SK-N-SH (cell line): ENCODE results near the gene SKOR2. TPM values are rescaled to one million over a fixed set of nuclear protein-coding genes. Genes with fewer than 3 reads are reported as not detected.
"Not testable (repeated sequence)": the region's sequence is repeated elsewhere in the genome, so short reads cannot be mapped to it uniquely, and the experiment has no call there.

Experiments
- CTCF ChIA-PET: fragments of 300-600, 350-600 bp; formaldehyde crosslinking; extraction: SDS; loops from one replicate; lab custom pipeline; 2021; lab: Yijun Ruan, JAX
- POLR2A ChIA-PET: fragments of 350-600 bp; sonication (Branson Sonifier 250); formaldehyde crosslinking; extraction: SDS; loops from one replicate; lab custom pipeline; 2020; ENCODE audit warnings: antibody characterized with exemption, inconsistent platforms; lab: Yijun Ruan, JAX
- DNase-seq: peaks from one replicate; pipeline ENCODE4 v3.0.0; 2012
- H2AFZ ChIP-seq: fragments of 200-600 bp; sonication (generic); 2 replicates; pipeline ENCODE4 v1.8.1; 2016; ENCODE audit warnings: antibody characterized with exemption, mild to moderate bottlenecking, low read depth
- H3F3A ChIP-seq: fragments of 200-600 bp; sonication (generic); replicated peaks from 2 replicates; pipeline ENCODE3; 2016; ENCODE audit warnings: antibody characterized with exemption, mild to moderate bottlenecking; ENCODE audit not compliant: insufficient read depth
- H3K27ac ChIP-seq, 2 experiments: fragments of 200-500 bp in 1 of 2; fragments of 200-600 bp in 1 of 2; sonication (Bioruptor generic) in 1 of 2; sonication (generic), shearing (Covaris generic) in 1 of 2; 2 replicates each; pipeline versions ENCODE4 v1.5.1 to v1.6.1; 2014 to 2016; ENCODE audit warnings: low read depth in 2 of 2, inconsistent platforms in 1 of 2, low read length in 1 of 2, mild to moderate bottlenecking in 1 of 2, mixed read lengths in 1 of 2
- H3K27me3 ChIP-seq: fragments of 200-600 bp; sonication (generic), shearing (Covaris generic); 2 replicates; pipeline ENCODE4 v1.6.1; 2016; ENCODE audit warnings: mixed run types; ENCODE audit not compliant: insufficient read depth
- H3K36me3 ChIP-seq, 2 experiments: fragments of 200-500 bp in 1 of 2; fragments of 200-600 bp in 1 of 2; sonication (Bioruptor generic) in 1 of 2; sonication (generic) in 1 of 2; replicated peaks in 1 of 2; 2 replicates each; pipeline versions ENCODE3 to v1.5.1; 2014 to 2016; ENCODE audit warnings: low read length in 1 of 2, mild to moderate bottlenecking in 1 of 2; ENCODE audit not compliant: insufficient read depth in 2 of 2, control insufficient read depth in 1 of 2
- H3K4me1 ChIP-seq, 2 experiments: fragments of 200-500 bp in 1 of 2; fragments of 200-600 bp in 1 of 2; sonication (Bioruptor generic) in 1 of 2; sonication (generic), shearing (Covaris generic) in 1 of 2; 2 replicates each; pipeline versions ENCODE4 v1.5.1 to v1.6.1; 2014 to 2016; ENCODE audit warnings: low read depth in 1 of 2, low read length in 1 of 2, mixed run types in 1 of 2; ENCODE audit not compliant: insufficient read depth in 2 of 2, control insufficient read depth in 1 of 2
- H3K4me2 ChIP-seq: fragments of 200-600 bp; sonication (generic), shearing (Covaris generic); 2 replicates; pipeline ENCODE4 v1.6.1; 2017; ENCODE audit warnings: mixed run types
- H3K4me3 ChIP-seq, 2 experiments: fragments of 200-500 bp in 1 of 2; fragments of 200-600 bp in 1 of 2; sonication (Bioruptor generic) in 1 of 2; sonication (generic), shearing (Covaris generic) in 1 of 2; 2 replicates each; pipeline versions ENCODE4 v1.5.1 to v1.8.1; 2014 to 2016; ENCODE audit warnings: low read depth in 2 of 2, inconsistent platforms in 1 of 2, low read length in 1 of 2, mild to moderate bottlenecking in 1 of 2, mixed read lengths in 1 of 2, moderate library complexity in 1 of 2
- H3K79me2 ChIP-seq: fragments of 200-600 bp; sonication (generic); 2 replicates; pipeline ENCODE4 v1.8.1; 2017; ENCODE audit warnings: mild to moderate bottlenecking; ENCODE audit not compliant: insufficient read depth
- H3K9ac ChIP-seq: fragments of 200-600 bp; sonication (generic); 2 replicates; pipeline ENCODE4 v1.6.1; 2017; ENCODE audit warnings: mixed run types
- H3K9me2 ChIP-seq: fragments of 200-600 bp; sonication (generic); 2 replicates; pipeline ENCODE4 v1.6.1; 2017; ENCODE audit warnings: mixed run types
- H3K9me3 ChIP-seq: fragments of 200-600 bp; sonication (generic); 2 replicates; pipeline ENCODE4 v1.6.1; 2017; ENCODE audit warnings: mixed run types, mild to moderate bottlenecking, moderate library complexity
- H4K20me1 ChIP-seq: fragments of 200-600 bp; sonication (generic); 2 replicates; pipeline ENCODE4 v1.6.1; 2017; ENCODE audit warnings: mild to moderate bottlenecking, mixed run types; ENCODE audit not compliant: insufficient read depth
- EP300 ChIP-seq, 2 experiments: IDR thresholded peaks; 2 replicates each; pipeline versions ENCODE4 v1.4.0 to v1.6.1; 2012; ENCODE audit warnings: borderline replicate concordance in 1 of 2, low read depth in 1 of 2, low read length in 1 of 2
- EZH2phosphoT487 ChIP-seq: fragments of 200-600 bp; sonication (generic); IDR thresholded peaks from 2 replicates; pipeline ENCODE4 v1.6.1; 2017; ENCODE audit warnings: low read depth, mixed run types, mild to moderate bottlenecking, antibody characterized with exemption, moderate library complexity, borderline replicate concordance
- FOXJ3 ChIP-seq: sonication (generic); formaldehyde crosslinking; IDR thresholded peaks from 2 replicates; pipeline ENCODE4 v1.5.1; 2020; ENCODE audit warnings: mild to moderate bottlenecking, missing genetic modification reagents
- GABPA ChIP-seq: IDR thresholded peaks from 2 replicates; pipeline ENCODE4 v1.4.0; 2012; ENCODE audit warnings: low read depth, mild to moderate bottlenecking
- GATA2 ChIP-seq: sonication (generic); formaldehyde crosslinking; IDR thresholded peaks from 2 replicates; pipeline ENCODE4 v1.5.0; 2020; ENCODE audit warnings: mild to moderate bottlenecking, missing genetic modification reagents
- MEF2A ChIP-seq: IDR thresholded peaks from 2 replicates; pipeline ENCODE4 v1.4.0; 2012; ENCODE audit warnings: low read depth, borderline replicate concordance
- NRF1 ChIP-seq: IDR thresholded peaks from 2 replicates; pipeline ENCODE4 v1.6.1; 2012; ENCODE audit warnings: low read depth, mild to moderate bottlenecking, low read length
- POLR2AphosphoS5 ChIP-seq: IDR thresholded peaks from 2 replicates; pipeline ENCODE4 v1.6.1; 2012; ENCODE audit warnings: low read depth, low read length
- SIN3A ChIP-seq: IDR thresholded peaks from 2 replicates; pipeline ENCODE4 v1.6.1; 2012; ENCODE audit warnings: low read depth, mild to moderate bottlenecking, low read length, moderate library complexity, borderline replicate concordance
- SMC3 ChIP-seq: IDR thresholded peaks from 2 replicates; pipeline ENCODE4 v1.6.1; 2012; ENCODE audit warnings: low read depth, low read length, improper control_type of control experiment
- TAF1 ChIP-seq: IDR thresholded peaks from 2 replicates; pipeline ENCODE4 v1.6.1; 2012; ENCODE audit warnings: low read depth, mild to moderate bottlenecking, low read length, moderate library complexity, borderline replicate concordance
- TEAD4 ChIP-seq: IDR thresholded peaks from 2 replicates; pipeline ENCODE4 v1.4.0; 2012; ENCODE audit warnings: mild to moderate bottlenecking, borderline replicate concordance; ENCODE audit not compliant: insufficient read depth
- USF2 ChIP-seq: fragments of 150-350 bp; IDR thresholded peaks from 2 replicates; pipeline ENCODE4 v1.6.1; 2017; ENCODE audit warnings: antibody characterized with exemption, low read length, low read depth, borderline replicate concordance
- WGBS: methylation state at CpG from one replicate; pipeline ENCODE4 v1.1.6; 2017; ENCODE audit warnings: low lambda C conversion rate; 5-methylcytosine and 5-hydroxymethylcytosine counted together
- polyA plus RNA-seq, 3 experiments: library from polyadenylated mRNA; depleted of rRNA; stranded (reverse); fragments of >200 nt; gene quantifications; 2 replicates each; pipeline ENCODE4 v1.2.3, GENCODE V29; 2012
- small RNA-seq, 7 experiments: library from RNA; depleted of rRNA; stranded (forward); fragments of <200 nt; gene quantifications; one replicate each; pipeline ENCODE3, GENCODE V24; 2012
- TF ChIP-seq, protein P1 (sequence below): fragments of 150-350 bp; IDR thresholded peaks from 2 replicates; pipeline ENCODE4 v1.6.1; 2016; ENCODE audit warnings: mild to moderate bottlenecking, low read depth, low read length

The SKOR2 gene
- polyA plus RNA-seq, 1 of the 3 experiments (the other 2 are of a cell fraction): not detected

GRCh38 chr18:47160256-47160655 is 91.2 kb downstream of the SKOR2 start:
- no peak for TF ChIP-seq NRF1
- no peak for TF ChIP-seq SIN3A
- TF ChIP-seq TEAD4: no peak
- no peak for TF ChIP-seq GABPA
- no peak for TF ChIP-seq EZH2phosphoT487
- TF ChIP-seq USF2: no peak
- no peak for TF ChIP-seq POLR2AphosphoS5
- TF ChIP-seq FOXJ3 (CRISPR knock-in tag): no peak
- no peak for TF ChIP-seq SMC3
- TF ChIP-seq, protein P1, sequence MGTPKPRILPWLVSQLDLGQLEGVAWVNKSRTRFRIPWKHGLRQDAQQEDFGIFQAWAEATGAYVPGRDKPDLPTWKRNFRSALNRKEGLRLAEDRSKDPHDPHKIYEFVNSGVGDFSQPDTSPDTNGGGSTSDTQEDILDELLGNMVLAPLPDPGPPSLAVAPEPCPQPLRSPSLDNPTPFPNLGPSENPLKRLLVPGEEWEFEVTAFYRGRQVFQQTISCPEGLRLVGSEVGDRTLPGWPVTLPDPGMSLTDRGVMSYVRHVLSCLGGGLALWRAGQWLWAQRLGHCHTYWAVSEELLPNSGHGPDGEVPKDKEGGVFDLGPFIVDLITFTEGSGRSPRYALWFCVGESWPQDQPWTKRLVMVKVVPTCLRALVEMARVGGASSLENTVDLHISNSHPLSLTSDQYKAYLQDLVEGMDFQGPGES: no peak
- no peak for TF ChIP-seq GATA2
- TF ChIP-seq TAF1: no peak
- no peak for TF ChIP-seq EP300 (IDR thresholded peaks at IDR 0.05; ENCODE audit: borderline replicate concordance in 1 of 2, low read depth in 1 of 2, low read length in 1 of 2)
- no peak for TF ChIP-seq MEF2A
- Histone ChIP-seq H3K4me1 (no peaks in the 10 kb centered on the region; a peak in 1 of 4 replicates), H2AFZ (no peak overlapping the region), H3K36me3 (peaks cover 10 to 12% of the 10 kb centered on the region in 2 experiments), H4K20me1 (peaks cover 15% of the 10 kb centered on the region; the same call in 1 of the 2 replicates), H3F3A (peaks cover 7% of the 10 kb centered on the region), H3K9me2 (no peaks in the 10 kb centered on the region), H3K9me3 (no peaks in the 10 kb centered on the region), H3K79me2 (peaks cover 89% of the 10 kb centered on the region), H3K27me3 (no peaks in the 10 kb centered on the region), H3K4me2 (no peak overlapping the region), H3K4me3 (no peak overlapping the region), H3K9ac (no peak overlapping the region), H3K27ac (no peak overlapping the region)
- ChIA-PET POLR2A (interaction anchor here (1.2 kb wide), 1 partner anchor 10 kb away, joined by 4 read pairs; no protein-coding TSS in a partner anchor), CTCF (no interaction called here)
- DNase-seq: no peak
- WGBS: 97% methylated on average over 5 of the region's 5 CpGs

DNA sequence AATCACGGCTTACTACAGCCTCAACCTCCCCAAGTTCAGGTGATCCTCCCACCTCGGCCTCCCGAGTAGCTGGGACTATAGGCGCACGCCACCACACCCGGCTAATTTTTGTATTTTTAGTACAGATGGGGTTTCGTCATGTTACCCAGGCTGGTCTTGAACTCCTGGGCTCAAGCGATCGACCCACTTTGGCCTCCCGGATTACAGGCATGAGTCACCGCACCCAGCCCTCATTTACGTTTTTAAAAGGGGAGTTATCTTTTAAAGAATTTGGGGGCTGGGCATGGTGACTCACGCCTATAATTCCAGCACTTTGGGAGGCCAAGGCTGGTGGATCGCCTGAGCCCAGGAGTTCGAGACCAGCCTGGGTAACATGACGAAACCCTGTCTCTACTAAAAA is 93.1 kb downstream of the SKOR2 start:
- Histone ChIP-seq H4K20me1 (peaks cover 15% of the 10 kb centered on the region; the same call in 1 of the 2 replicates), H3K36me3 (peaks cover 25 to 29% of the 10 kb centered on the region in 2 experiments), H3K79me2 (peaks cover 70% of the 10 kb centered on the region)
- H3K9me2 ChIP-seq, H3F3A ChIP-seq, H3K4me3 ChIP-seq, CTCF ChIA-PET, H2AFZ ChIP-seq, DNase-seq, H3K27ac ChIP-seq, H3K4me1 ChIP-seq, H3K9ac ChIP-seq, POLR2A ChIA-PET, H3K9me3 ChIP-seq, H3K27me3 ChIP-seq, H3K4me2 ChIP-seq: not testable (repeated sequence)
- 87% methylated on average over 15 of the region's 16 CpGs for WGBS

Small RNAs within 50 kb of the gene (small RNA-seq; reads per million reads assigned to genes)
- gene RNU6-1131P: 0 reads per million in 7 experiments

Other genes starting within 250 kb of the SKOR2 start
- not detected in 2 replicates for gene ELOA2, start 216.0 kb downstream of the SKOR2 start, polyA plus RNA-seq (2012; rRNA removed)
- 10.5 and 10.6 TPM in 2 replicates for gene HDHD2, start 101.2 kb downstream of the SKOR2 start, polyA plus RNA-seq (2012; rRNA removed)
- 10.7 and 13.7 TPM in 2 replicates for gene IER3IP1, start 75.3 kb downstream of the SKOR2 start, polyA plus RNA-seq (2012; rRNA removed)